ENCODE measurements around the gene DDX1.

- TF ChIP-seq POLR2AphosphoS5 (IDR thresholded peaks at IDR 0.05) (no peak), CTCF (IDR thresholded peaks at IDR 0.05) (no peak)
These were observed 37.7 kb upstream of the DDX1 start for GRCh38 chr2:15553951-15554350.

Measured in breast epithelium (tissue), 3 donors.